ENCODE measurements around the gene THAP11.

THAP11 gene

GRCh38 chr16:67841816-67842508 lies at the start of gene THAP11:
Gene THAP11, plus strand, starts transcription at chr16:67842320. Its CDS starts 235 bp downstream, at chr16:67842555.
- peak; percentile 77 to 90 for DNase-seq (ENCODE audit: extremely low read depth in 1 of 2, low read depth in 1 of 2)

GRCh38 chr16:67796099-67796718 lies 45.9 kb upstream of the THAP11 start:
- no peak for DNase-seq (ENCODE audit: extremely low read depth in 1 of 2, low read depth in 1 of 2)

- no peak for DNase-seq (ENCODE audit: extremely low read depth in 1 of 2, low read depth in 1 of 2)
Measured at GRCh38 chr16:67800338-67800926, 41.7 kb upstream of the THAP11 start.

- no peak for DNase-seq (ENCODE audit: extremely low read depth in 1 of 2, low read depth in 1 of 2)
Measured at GRCh38 chr16:67801241-67801640, 40.9 kb upstream of the THAP11 start.

GRCh38 chr16:67801883-67802282 lies 40.2 kb upstream of the THAP11 start:
- no peak for DNase-seq (ENCODE audit: extremely low read depth in 1 of 2, low read depth in 1 of 2)

GRCh38 chr16:67803894-67804293 lies 38.2 kb upstream of the THAP11 start:
- DNase-seq (ENCODE audit: extremely low read depth in 1 of 2, low read depth in 1 of 2), result no peak

- no peak for DNase-seq (ENCODE audit: extremely low read depth in 1 of 2, low read depth in 1 of 2)
Measured at GRCh38 chr16:67804853-67805542, 37.1 kb upstream of the THAP11 start.

- DNase-seq (ENCODE audit: extremely low read depth in 1 of 2, low read depth in 1 of 2), result no peak
Measured at GRCh38 chr16:67805718-67806427, 36.2 kb upstream of the THAP11 start.

GRCh38 chr16:67806428-67807147 lies 35.5 kb upstream of the THAP11 start, which contains the start of the genes RANBP10 and TSNAXIP1:
Gene RANBP10, minus strand, starts transcription at chr16:67806560. Its CDS starts 24 bp downstream, at chr16:67806536.
Gene TSNAXIP1, plus strand, starts transcription at chr16:67806889. Its CDS starts 261 bp downstream, at chr16:67807150.
- peak; percentile 93 to 97 for DNase-seq (ENCODE audit: extremely low read depth in 1 of 2, low read depth in 1 of 2)

- DNase-seq (ENCODE audit: extremely low read depth in 1 of 2, low read depth in 1 of 2), result no peak
Measured at GRCh38 chr16:67807148-67807682, 34.9 kb upstream of the THAP11 start.

- DNase-seq (ENCODE audit: extremely low read depth in 1 of 2, low read depth in 1 of 2), result no peak
Measured at GRCh38 chr16:67811899-67812298, 30.2 kb upstream of the THAP11 start.

- DNase-seq (ENCODE audit: extremely low read depth in 1 of 2, low read depth in 1 of 2), result no peak
Measured at GRCh38 chr16:67814567-67814966, 27.6 kb upstream of the THAP11 start.

- DNase-seq (ENCODE audit: extremely low read depth in 1 of 2, low read depth in 1 of 2), result no peak
Measured at GRCh38 chr16:67820608-67821259, 21.4 kb upstream of the THAP11 start.

- DNase-seq (ENCODE audit: extremely low read depth in 1 of 2, low read depth in 1 of 2), result no peak
Measured at GRCh38 chr16:67822511-67822910, 19.6 kb upstream of the THAP11 start.

GRCh38 chr16:67825119-67825518 lies 17.0 kb upstream of the THAP11 start:
- DNase-seq (ENCODE audit: extremely low read depth in 1 of 2, low read depth in 1 of 2), result no peak

GRCh38 chr16:67825906-67826305 lies 16.2 kb upstream of the THAP11 start:
- DNase-seq (ENCODE audit: extremely low read depth in 1 of 2, low read depth in 1 of 2), result no peak

- DNase-seq (ENCODE audit: extremely low read depth in 1 of 2, low read depth in 1 of 2), result no peak
Measured at GRCh38 chr16:67828651-67829050, 13.5 kb upstream of the THAP11 start.

- no peak for DNase-seq (ENCODE audit: extremely low read depth in 1 of 2, low read depth in 1 of 2)
Measured at GRCh38 chr16:67833030-67833414, 9.1 kb upstream of the THAP11 start.

Data from stimulated activated CD8-positive, alpha-beta memory T cell treated with anti-CD3 and anti-CD28 coated beads, Interleukin-7, amount 100 ng/mL, for 48 hours (primary cell).